Midbrain (tissue), 1 donor: ENCODE results near the gene PTPRH.
"Not testable (repeated sequence)": the region's sequence is repeated elsewhere in the genome, so short reads cannot be mapped to it uniquely, and the experiment has no call there.

Source experiments
- DNase-seq: peaks from one replicate; lab custom pipeline; 2025; lab: John Stamatoyannopoulos, UW

PTPRH gene

DNA sequence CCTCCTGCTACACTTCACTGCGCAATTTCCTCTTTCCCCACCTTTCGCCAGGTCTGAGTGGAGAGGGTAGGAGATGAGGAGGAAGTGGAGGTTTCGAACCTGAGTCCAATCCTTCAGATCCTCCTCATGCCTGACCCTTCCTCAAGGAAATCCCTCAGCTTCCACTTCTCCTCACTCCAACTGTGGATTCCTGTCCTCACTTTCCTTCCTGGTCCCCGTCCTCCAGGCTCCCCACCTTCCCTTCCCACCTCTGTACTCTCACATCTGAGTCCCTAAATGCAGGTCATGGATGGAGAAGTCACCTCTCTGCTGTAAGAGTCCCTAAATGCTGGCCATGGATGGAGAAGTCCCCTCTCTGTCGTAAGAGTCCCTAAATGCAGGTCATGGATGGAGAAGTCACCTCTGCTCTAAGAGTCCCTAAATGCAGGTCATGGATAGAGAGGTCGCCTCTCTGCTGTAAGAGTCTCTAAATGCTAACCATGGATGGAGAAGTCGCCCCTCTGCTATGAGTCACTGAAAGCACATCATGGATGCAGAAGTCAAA, 16.2 kb upstream of the PTPRH start:
- no peak for DNase-seq

GRCh38 chr19:55224679-55225414, 15.5 kb upstream of the PTPRH start:
- not testable (repeated sequence) for DNase-seq

DNA sequence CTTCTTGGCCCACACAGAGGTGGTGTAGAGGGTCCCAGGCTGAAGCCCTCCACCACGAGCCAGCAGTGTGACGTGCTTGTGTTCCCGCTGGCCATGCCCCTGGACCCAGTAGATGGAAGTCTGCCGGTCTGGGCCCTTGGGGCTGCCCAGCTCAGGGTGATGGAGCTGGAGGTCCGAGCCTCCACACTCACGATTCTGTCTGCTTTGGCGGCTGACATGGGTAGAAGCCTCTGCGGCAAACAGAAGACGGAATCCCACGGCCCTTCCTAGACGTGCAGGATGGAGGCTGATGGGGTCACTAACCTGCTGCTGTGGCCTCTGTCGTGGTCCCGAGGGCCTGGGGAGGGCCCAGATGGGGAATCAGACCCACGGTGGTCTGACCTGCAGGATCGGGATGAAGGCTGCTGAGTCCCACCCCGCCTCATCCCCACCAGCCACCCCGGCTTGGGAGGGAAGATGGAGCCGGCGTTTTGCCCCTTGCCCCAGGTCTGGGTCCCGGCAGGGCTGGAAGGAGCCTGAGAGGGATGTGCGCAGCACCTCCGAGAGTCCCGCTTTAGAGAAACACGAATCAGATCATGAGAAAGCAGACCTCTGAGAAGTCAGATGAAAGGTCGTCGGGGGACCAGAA, 14.9 kb upstream of the PTPRH start:
- DNase-seq = no peak

DNA sequence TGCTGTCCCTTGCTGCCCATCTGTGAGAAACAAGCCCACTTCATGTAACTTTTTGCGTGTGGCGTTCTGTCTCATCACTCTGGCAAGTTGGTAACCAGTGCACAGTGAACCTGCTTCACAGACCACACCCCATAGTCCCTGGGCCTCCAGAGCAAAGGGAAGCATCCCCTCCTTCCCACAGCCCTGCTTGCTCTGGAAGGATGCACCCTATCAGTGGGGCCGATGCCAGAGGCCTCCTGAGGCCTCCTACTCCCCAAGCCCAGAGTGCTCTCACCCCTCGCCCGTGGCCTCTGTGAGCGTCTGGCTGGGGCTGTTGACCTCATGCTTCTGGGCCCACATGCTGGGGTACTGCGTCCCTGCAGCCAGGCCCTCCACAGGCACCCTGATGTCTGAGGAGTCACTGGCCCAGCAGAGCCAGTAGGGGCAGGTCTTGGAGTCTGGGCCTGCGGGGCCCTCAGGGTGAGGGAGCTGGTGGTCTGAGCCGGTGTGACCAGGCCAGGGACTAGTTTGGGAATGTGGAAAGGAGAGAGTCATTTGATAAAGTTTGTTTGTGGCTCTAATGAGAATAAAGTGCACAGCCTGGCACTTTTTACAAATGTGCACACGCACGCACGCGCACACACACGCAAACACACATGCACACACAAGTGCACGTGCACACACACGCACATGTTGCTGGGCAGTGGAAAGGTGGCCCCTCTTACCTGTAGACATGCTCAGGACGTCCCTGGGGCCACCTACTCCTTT, 14.2 kb upstream of the PTPRH start:
- no peak for DNase-seq

- DNase-seq = no peak
These were observed 11.2 kb upstream of the PTPRH start for GRCh38 chr19:55220525-55220924.

DNA sequence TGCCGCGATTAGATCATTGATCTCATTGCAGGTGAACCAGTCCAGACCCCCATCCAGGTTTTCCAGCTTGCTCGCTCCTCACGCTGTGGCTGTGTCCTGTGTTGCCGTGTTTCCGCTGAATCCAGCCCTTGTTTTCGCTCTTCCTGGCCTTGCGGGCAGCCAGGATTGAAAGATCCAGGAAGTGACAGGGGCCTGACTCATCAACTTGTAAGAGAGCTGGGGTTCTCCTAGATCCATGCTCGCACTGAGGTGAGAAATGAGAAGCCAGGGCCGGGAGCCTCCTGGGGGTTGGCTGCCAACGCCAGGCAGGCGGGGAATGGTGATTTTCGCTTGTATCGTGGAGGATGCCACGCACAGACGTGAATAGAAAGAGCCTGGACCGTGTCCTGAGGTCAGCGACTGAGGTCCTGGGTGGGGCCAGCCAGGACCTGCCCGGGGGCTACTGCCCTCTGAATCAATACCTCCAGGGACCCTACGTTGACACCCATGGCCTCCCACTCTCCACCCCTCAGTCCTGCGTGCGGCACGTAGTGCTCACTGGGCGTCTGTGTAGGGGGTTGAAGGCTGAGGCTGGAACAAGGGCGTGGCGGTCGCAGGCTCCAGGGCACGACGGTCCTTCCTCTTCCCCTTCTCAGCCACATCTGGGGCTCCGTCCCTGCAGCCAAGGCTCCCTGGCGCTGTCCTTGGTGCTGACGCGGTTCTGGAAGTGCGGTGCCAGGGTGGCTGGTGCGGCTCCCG, 7.3 kb upstream of the PTPRH start:
- peak; percentile 85 for DNase-seq

- no peak for DNase-seq
These were observed 4.2 kb upstream of the PTPRH start for GRCh38 chr19:55213547-55213946.

- DNase-seq = no peak
These were observed 3.1 kb upstream of the PTPRH start for GRCh38 chr19:55212447-55212846.

DNA sequence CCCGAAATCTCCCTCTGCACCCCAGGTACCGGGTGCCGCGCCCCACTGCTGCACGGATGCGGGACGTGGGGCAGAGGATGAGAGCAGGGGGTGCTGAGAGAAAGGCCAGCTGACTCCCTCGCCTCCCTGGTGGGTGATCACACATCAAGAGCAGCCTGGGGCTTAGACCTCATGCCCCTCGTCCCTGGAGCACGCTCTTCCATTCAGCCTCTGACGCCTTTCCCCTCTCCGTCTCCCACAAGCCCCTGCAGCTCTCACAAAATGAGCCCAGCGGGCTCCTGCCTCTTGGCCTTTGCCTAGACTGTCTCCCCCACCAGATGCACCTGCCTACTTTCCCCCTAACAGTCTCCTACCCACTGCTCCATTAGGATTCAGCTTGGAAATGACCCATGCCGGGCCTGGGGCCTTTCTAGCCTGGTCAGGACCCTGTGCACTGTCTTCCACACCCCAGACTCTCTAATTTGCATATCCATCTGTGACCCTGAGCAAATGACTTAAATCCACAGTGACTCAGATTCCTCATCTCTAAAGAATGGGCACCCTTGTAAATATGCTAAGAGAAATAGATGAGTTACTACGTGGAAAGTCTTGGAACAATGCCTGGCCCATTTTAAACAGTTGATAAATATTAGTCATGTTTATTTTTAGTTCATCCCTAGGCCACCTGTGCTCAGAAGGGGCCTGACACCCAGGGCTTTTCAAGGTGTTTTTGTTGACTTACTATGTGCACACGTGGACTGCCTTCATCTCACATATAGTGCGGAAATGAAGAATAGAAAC, 582 bp upstream of the PTPRH start:
- no peak for DNase-seq

- peak; percentile 70 for DNase-seq
These were observed 2.4 kb downstream of the PTPRH start for GRCh38 chr19:55206664-55207500.

GRCh38 chr19:55202199-55202598, 7.1 kb downstream of the PTPRH start:
- DNase-seq = not testable (repeated sequence)

DNA sequence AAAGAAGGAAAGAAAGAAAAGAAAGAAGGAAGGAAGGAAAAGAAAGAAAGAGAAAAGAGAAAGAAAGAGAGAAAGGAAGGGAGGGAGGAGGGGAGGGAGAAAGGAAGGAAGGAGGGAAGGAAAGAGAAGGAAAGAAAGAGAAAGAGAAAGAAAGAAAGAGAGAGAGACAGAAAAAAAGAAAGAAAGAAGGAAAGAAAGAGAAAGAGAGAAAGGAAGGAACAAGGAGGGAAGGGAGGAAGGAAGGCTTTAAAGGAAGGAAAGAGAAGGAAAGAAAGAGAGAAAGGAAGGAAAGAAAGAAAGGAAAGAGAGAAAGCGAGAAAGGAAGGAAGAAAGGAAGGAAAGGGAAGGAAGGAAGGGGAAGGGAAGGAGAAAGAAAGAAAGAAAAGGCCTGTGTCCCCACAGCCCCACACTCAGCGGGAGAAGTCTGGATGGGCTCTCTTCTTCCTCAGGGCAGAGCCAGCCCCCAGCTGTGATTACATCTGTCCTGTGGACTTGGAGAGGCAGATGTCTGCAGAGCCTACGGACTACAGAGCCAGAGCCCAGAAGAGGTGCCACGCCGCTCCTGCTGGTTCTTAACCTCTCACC, 9.6 kb downstream of the PTPRH start:
- no peak for DNase-seq

- no peak for DNase-seq
These were observed 10.7 kb downstream of the PTPRH start for GRCh38 chr19:55198651-55199050.

- no peak for DNase-seq
These were observed 11.8 kb downstream of the PTPRH start for GRCh38 chr19:55197528-55197927.

GRCh38 chr19:55196803-55197202, 12.5 kb downstream of the PTPRH start:
- DNase-seq = no peak

GRCh38 chr19:55193481-55193880, 15.8 kb downstream of the PTPRH start:
- no peak for DNase-seq

- DNase-seq = no peak
These were observed 19.9 kb downstream of the PTPRH start for GRCh38 chr19:55189403-55189835.

GRCh38 chr19:55188625-55189024, 20.7 kb downstream of the PTPRH start:
- no peak for DNase-seq

DNA sequence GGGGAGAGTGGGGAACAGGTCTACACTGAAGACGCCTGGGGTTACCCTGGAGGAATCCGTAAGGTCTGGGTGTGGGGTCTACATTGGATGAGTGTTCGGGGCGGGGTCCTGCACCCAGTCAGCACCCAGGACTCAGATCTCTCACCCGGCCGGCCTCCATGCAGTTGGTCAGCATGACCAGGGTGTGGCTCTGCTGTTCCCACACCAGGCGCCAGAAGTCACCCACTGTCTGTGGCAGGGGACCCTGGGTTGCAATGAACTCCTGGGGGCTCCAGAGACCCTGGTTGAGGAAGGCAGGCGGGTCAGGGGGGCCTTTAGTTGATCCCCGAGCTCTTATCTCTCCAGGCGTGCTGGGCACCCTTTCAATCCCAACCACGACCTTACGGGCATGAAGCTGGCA, 23.2 kb downstream of the PTPRH start:
- DNase-seq = no peak

DNA sequence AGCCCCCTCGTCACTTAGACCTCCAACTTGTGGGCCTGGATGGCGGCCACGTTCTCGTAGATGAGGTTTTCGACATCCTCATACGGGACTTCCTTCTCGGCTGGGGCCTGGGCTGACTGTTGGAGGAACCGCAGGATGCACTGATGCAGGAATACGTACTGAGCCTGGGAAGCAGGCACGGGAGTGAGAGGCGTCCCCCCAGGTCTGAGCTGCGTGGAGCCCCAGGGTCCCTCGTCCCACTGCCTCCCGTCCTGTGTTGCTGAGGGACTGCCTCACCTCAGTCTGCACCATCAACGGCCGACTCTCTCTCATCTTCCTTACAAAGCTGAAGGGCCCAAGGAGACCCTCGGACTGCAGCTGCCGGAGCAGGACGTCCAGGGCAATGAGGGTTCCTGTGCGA, 27.6 kb downstream of the PTPRH start:
- no peak for DNase-seq
